ENCODE measurements around the gene TMEM247.

The TMEM247 gene

DNA sequence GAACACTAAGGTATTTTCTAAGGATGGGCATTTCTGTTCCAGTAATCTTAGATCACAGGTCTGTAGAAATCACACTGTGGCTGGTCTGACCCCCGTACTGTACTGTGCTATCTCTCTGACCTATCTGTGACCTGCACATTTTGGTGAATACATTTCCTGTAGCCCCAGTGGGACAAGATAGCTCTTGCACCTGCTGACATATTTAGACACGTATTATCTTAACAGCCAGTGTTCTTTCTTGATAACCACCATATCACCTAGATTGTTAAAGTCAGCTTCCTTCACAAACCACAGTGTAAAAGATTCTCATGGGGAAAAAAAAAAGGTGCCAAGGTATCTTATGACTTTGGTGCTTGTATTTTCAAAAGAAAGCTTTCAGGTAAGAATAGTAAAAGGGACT is 39.8 kb upstream of the TMEM247 start:
- Histone ChIP-seq H3K27me3 (ENCODE audit: control insufficient read depth in 5 of 5, insufficient read depth in 4 of 5, low read length in 5 of 5) (no peaks in the 10 kb centered on the region), H3K9me3 (ENCODE audit: control insufficient read depth in 5 of 5, low read length in 5 of 5) (no peaks in the 10 kb centered on the region), H3K9ac (ENCODE audit: low read length in 5 of 5) (no peak overlapping the region), H3K27ac (ENCODE audit: low read depth, low read length) (no peak overlapping the region), H3K4me1 (ENCODE audit: control insufficient read depth in 5 of 5, insufficient read depth in 5 of 5, low read length in 5 of 5) (peaks cover 0 to 3% (median 0%) of the 10 kb centered on the region in 5 donors), H3K4me3 (ENCODE audit: low read depth in 1 of 5, low read length in 5 of 5) (no peak overlapping the region), H3K36me3 (ENCODE audit: control insufficient read depth in 5 of 5, insufficient read depth in 5 of 5, low read length in 5 of 5) (no peaks in the 10 kb centered on the region)

DNA sequence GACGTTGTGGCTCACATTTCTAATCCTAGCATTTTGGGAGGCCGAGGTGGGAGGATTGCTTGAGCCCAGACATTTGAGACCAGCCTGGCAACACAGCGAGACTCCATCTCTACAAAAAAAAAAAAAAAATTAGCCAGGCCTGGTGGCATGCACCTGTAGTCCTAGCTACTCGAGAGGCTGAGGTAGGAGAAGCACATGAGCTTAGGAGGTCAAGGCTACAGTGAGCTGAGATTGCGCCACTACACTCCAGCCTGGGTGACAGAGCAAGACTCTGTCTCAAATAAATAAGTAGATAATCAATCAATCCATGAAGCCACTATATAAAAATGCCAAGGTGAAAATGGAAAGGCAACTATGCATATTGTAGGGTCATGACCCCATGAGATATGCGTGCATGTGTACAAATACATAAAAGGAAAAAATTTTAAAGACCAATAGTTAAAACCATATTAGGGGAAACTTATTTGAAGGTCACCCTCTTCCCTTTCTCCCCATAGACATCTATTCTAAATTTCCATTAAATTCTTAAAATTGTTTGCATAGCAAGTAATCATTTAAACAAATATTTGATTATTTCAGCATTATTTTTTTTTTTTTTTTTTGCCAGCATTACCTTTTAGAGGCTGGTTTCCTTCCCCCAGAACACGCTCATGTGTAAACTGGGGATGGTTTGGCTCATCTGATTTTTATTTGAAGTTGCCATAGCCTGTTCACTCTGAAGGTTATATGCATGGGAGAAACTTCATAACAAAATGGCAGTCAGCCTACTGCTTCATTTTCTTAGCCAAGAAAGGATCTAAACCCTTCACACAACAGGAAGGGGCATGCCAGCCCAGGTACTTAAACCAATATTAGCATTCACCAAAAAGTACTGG is 37.3 kb upstream of the TMEM247 start:
- peaks cover 0 to 5% (median 4%) of the 10 kb centered on the region in 5 donors for H3K9me3 ChIP-seq (ENCODE audit: control insufficient read depth in 5 of 5, low read length in 5 of 5)

DNA sequence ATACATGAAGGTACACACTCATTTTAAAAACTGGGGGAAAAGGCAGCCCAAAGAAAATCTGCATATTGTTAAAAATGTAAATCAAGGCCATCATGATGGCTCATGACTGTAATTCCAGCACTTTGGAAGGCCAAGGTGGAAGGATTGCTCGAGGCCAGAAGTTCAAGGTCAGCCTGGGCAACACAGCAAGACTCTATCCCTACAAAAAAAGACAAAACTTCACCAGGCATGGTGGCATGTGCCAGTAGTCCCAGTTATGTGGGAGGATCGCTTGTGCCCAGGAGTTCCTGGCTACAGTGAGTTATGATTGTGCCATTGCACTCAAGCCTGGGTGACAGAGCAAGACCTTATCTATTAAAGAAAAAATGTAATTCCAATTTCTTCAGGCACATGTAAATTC is 34.6 kb upstream of the TMEM247 start:
- Histone ChIP-seq H3K4me3 (ENCODE audit: low read depth in 1 of 5, low read length in 5 of 5) (no peak overlapping the region), H3K27ac (ENCODE audit: low read depth, low read length) (no peak overlapping the region), H3K4me1 (ENCODE audit: control insufficient read depth in 5 of 5, insufficient read depth in 5 of 5, low read length in 5 of 5) (peaks cover 0 to 14% (median 7%) of the 10 kb centered on the region in 5 donors), H3K9ac (ENCODE audit: low read length in 5 of 5) (no peak overlapping the region), H3K27me3 (ENCODE audit: control insufficient read depth in 5 of 5, insufficient read depth in 4 of 5, low read length in 5 of 5) (no peaks in the 10 kb centered on the region), H3K36me3 (ENCODE audit: control insufficient read depth in 5 of 5, insufficient read depth in 5 of 5, low read length in 5 of 5) (no peaks in the 10 kb centered on the region), H3K9me3 (ENCODE audit: control insufficient read depth in 5 of 5, low read length in 5 of 5) (peaks cover 0 to 5% (median 4%) of the 10 kb centered on the region in 5 donors)

More for the DNA sequence above, 37.3 kb upstream of the TMEM247 start:
- H3K27ac ChIP-seq (ENCODE audit: low read depth, low read length), result no peak overlapping the region
- no peaks in the 10 kb centered on the region for H3K4me1 ChIP-seq (ENCODE audit: control insufficient read depth in 5 of 5, insufficient read depth in 5 of 5, low read length in 5 of 5)
- H3K27me3 ChIP-seq (ENCODE audit: control insufficient read depth in 5 of 5, insufficient read depth in 4 of 5, low read length in 5 of 5), result no peaks in the 10 kb centered on the region
- H3K36me3 ChIP-seq (ENCODE audit: control insufficient read depth in 5 of 5, insufficient read depth in 5 of 5, low read length in 5 of 5), result no peaks in the 10 kb centered on the region
- H3K9ac ChIP-seq (ENCODE audit: low read length in 5 of 5), result no peak overlapping the region
- no peak overlapping the region for H3K4me3 ChIP-seq (ENCODE audit: low read depth in 1 of 5, low read length in 5 of 5)

DNA sequence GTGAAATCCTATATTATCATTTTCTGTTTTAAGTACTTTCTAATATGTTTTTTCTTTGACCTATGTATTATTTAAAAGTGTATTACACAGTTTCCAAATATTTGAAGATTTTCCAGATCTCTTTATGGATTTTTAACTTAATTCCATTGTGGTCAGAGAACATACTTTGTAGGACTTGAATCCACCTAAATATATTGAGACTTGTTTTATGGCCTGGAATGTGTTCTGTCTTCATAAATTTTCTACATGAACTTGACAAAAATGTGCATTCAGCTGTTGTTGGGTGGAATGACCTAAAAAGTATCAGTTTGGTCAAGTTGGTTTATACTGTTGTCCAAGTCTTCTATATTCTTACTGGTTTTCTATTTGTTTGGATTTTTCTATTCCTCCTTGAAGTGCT is 33.8 kb upstream of the TMEM247 start:
- Histone ChIP-seq H3K4me3 (ENCODE audit: low read depth in 1 of 5, low read length in 5 of 5) (no peak overlapping the region), H3K4me1 (ENCODE audit: control insufficient read depth in 5 of 5, insufficient read depth in 5 of 5, low read length in 5 of 5) (peaks cover 0 to 14% (median 7%) of the 10 kb centered on the region in 5 donors), H3K9ac (ENCODE audit: low read length in 5 of 5) (no peak overlapping the region), H3K9me3 (ENCODE audit: control insufficient read depth in 5 of 5, low read length in 5 of 5) (peaks cover 0 to 5% (median 4%) of the 10 kb centered on the region in 5 donors), H3K36me3 (ENCODE audit: control insufficient read depth in 5 of 5, insufficient read depth in 5 of 5, low read length in 5 of 5) (no peaks in the 10 kb centered on the region), H3K27me3 (ENCODE audit: control insufficient read depth in 5 of 5, insufficient read depth in 4 of 5, low read length in 5 of 5) (no peaks in the 10 kb centered on the region), H3K27ac (ENCODE audit: low read depth, low read length) (no peak overlapping the region)

GRCh38 chr2:46446871-46447568 is 32.3 kb upstream of the TMEM247 start:
- Histone ChIP-seq H3K9me3 (ENCODE audit: control insufficient read depth in 5 of 5, low read length in 5 of 5) (peaks cover 0 to 5% (median 4%) of the 10 kb centered on the region in 5 donors), H3K27ac (ENCODE audit: low read depth, low read length) (no peak overlapping the region), H3K4me1 (ENCODE audit: control insufficient read depth in 5 of 5, insufficient read depth in 5 of 5, low read length in 5 of 5) (peaks cover 0 to 14% (median 7%) of the 10 kb centered on the region in 5 donors), H3K36me3 (ENCODE audit: control insufficient read depth in 5 of 5, insufficient read depth in 5 of 5, low read length in 5 of 5) (no peaks in the 10 kb centered on the region), H3K9ac (ENCODE audit: low read length in 5 of 5) (no peak overlapping the region), H3K27me3 (ENCODE audit: control insufficient read depth in 5 of 5, insufficient read depth in 4 of 5, low read length in 5 of 5) (no peaks in the 10 kb centered on the region), H3K4me3 (ENCODE audit: low read depth in 1 of 5, low read length in 5 of 5) (no peak overlapping the region)

DNA sequence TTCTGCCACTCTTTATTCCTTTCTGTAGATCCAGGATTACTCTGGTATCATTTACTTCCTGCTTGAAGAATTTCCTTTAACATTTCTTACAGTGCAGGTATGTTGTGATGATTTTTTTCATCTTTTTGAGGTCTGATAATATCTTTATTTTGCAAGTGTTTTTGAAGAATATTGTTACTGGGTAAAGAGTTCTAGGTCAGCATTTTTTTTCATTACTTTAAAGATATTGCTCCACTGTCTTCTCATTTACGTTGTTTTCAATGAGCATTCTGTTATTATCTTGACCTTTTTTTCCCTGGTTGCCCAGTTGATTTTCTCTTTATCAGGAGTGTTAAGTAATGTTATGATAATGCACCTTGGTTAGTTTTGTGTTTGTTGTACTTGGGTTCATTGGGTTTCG is 31.7 kb upstream of the TMEM247 start:
- Histone ChIP-seq H3K27me3 (ENCODE audit: control insufficient read depth in 5 of 5, insufficient read depth in 4 of 5, low read length in 5 of 5) (no peaks in the 10 kb centered on the region), H3K36me3 (ENCODE audit: control insufficient read depth in 5 of 5, insufficient read depth in 5 of 5, low read length in 5 of 5) (no peaks in the 10 kb centered on the region), H3K27ac (ENCODE audit: low read depth, low read length) (no peak overlapping the region), H3K4me1 (ENCODE audit: control insufficient read depth in 5 of 5, insufficient read depth in 5 of 5, low read length in 5 of 5) (peaks cover 0 to 14% (median 7%) of the 10 kb centered on the region in 5 donors), H3K9ac (ENCODE audit: low read length in 5 of 5) (no peak overlapping the region), H3K4me3 (ENCODE audit: low read depth in 1 of 5, low read length in 5 of 5) (no peak overlapping the region), H3K9me3 (ENCODE audit: control insufficient read depth in 5 of 5, low read length in 5 of 5) (peaks cover 0 to 5% (median 4%) of the 10 kb centered on the region in 5 donors)

GRCh38 chr2:46448111-46448510 is 31.3 kb upstream of the TMEM247 start:
- H3K9me3 ChIP-seq (ENCODE audit: control insufficient read depth in 5 of 5, low read length in 5 of 5), result peaks cover 0 to 5% (median 4%) of the 10 kb centered on the region in 5 donors
- no peak overlapping the region for H3K4me3 ChIP-seq (ENCODE audit: low read depth in 1 of 5, low read length in 5 of 5)
- peaks cover 0 to 14% (median 7%) of the 10 kb centered on the region in 5 donors for H3K4me1 ChIP-seq (ENCODE audit: control insufficient read depth in 5 of 5, insufficient read depth in 5 of 5, low read length in 5 of 5)

DNA sequence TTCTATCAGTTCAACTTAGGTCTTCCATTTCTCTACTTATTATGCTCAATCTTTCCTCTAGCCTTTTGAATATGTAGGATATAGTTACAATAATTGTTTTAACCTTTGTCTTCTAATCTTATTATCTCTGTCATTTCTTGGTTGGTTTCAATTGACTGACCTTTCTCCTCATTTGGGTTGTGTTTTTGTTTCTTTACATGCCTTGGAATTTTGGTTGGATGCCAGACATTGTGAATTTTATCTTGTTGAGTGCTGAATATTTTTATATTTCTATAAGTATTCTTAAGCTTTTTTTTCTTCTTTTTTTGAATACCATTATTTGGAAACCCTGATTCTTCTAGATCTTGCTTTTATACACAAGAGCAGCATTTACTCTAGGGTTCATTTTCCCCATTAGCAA is 30.7 kb upstream of the TMEM247 start:
- H3K27me3 ChIP-seq (ENCODE audit: control insufficient read depth in 5 of 5, insufficient read depth in 4 of 5, low read length in 5 of 5), result no peaks in the 10 kb centered on the region
- H3K4me3 ChIP-seq (ENCODE audit: low read depth in 1 of 5, low read length in 5 of 5), result no peak overlapping the region
- H3K4me1 ChIP-seq (ENCODE audit: control insufficient read depth in 5 of 5, insufficient read depth in 5 of 5, low read length in 5 of 5), result peaks cover 0 to 14% (median 7%) of the 10 kb centered on the region in 5 donors
- H3K9me3 ChIP-seq (ENCODE audit: control insufficient read depth in 5 of 5, low read length in 5 of 5), result peaks cover 0 to 5% (median 4%) of the 10 kb centered on the region in 5 donors
- no peak overlapping the region for H3K27ac ChIP-seq (ENCODE audit: low read depth, low read length)
- H3K36me3 ChIP-seq (ENCODE audit: control insufficient read depth in 5 of 5, insufficient read depth in 5 of 5, low read length in 5 of 5), result no peaks in the 10 kb centered on the region
- H3K9ac ChIP-seq (ENCODE audit: low read length in 5 of 5), result no peak overlapping the region

More at GRCh38 chr2:46448111-46448510, 31.3 kb upstream of the TMEM247 start:
- Histone ChIP-seq H3K36me3 (ENCODE audit: control insufficient read depth in 5 of 5, insufficient read depth in 5 of 5, low read length in 5 of 5) (no peaks in the 10 kb centered on the region), H3K27me3 (ENCODE audit: control insufficient read depth in 5 of 5, insufficient read depth in 4 of 5, low read length in 5 of 5) (no peaks in the 10 kb centered on the region), H3K27ac (ENCODE audit: low read depth, low read length) (no peak overlapping the region), H3K9ac (ENCODE audit: low read length in 5 of 5) (no peak overlapping the region)

DNA sequence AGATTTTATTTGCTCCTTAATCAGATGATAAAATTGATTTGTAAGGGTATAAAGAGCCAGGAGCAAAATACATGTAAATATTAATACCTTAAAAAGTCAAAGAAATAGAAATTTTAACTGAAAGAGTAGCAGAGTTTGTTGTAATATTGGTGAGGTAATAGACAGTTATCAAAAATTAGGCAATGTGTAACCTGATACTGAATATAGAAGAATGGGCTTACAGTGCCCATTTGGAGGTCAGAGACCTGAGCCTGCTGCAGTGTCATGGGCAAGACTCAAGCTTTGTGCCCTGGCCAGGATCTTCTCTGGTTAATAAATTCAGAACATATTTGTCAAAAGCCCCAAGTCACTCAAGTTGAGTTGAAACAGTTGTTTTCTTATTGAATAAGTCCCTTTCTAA is 29.7 kb upstream of the TMEM247 start:
- Histone ChIP-seq H3K27me3 (ENCODE audit: control insufficient read depth in 5 of 5, insufficient read depth in 4 of 5, low read length in 5 of 5) (no peaks in the 10 kb centered on the region), H3K4me1 (ENCODE audit: control insufficient read depth in 5 of 5, insufficient read depth in 5 of 5, low read length in 5 of 5) (peaks cover 0 to 14% (median 7%) of the 10 kb centered on the region in 5 donors), H3K27ac (ENCODE audit: low read depth, low read length) (no peak overlapping the region), H3K9me3 (ENCODE audit: control insufficient read depth in 5 of 5, low read length in 5 of 5) (peaks cover 0 to 5% (median 4%) of the 10 kb centered on the region in 5 donors), H3K4me3 (ENCODE audit: low read depth in 1 of 5, low read length in 5 of 5) (no peak overlapping the region), H3K9ac (ENCODE audit: low read length in 5 of 5) (no peak overlapping the region), H3K36me3 (ENCODE audit: control insufficient read depth in 5 of 5, insufficient read depth in 5 of 5, low read length in 5 of 5) (no peaks in the 10 kb centered on the region)
